Left kidney (tissue), 2 donors: ENCODE data around the gene WAS. TPM values are rescaled to one million over a fixed set of nuclear protein-coding genes. Genes with fewer than 3 reads are reported as not detected.
A peak's percentile ranks its signal among the peaks of the same experiment; 100 is the strongest.

ENCODE experiments used
- DNase-seq: peaks from one replicate; pipeline ENCODE4 v3.0.0-alpha.2; 2013
- polyA plus RNA-seq: library from polyadenylated mRNA; unstranded; fragments of 120-200 nt; gene quantifications from one replicate; pipeline ENCODE4 v1.2.1, GENCODE V29; 2013; ENCODE audit not compliant: insufficient read length

The WAS gene
- polyA plus RNA-seq, 1 donor, result 2.6 TPM

GRCh38 chrX:48711162-48711928 is 27.7 kb downstream of the WAS start:
- no peak for DNase-seq

GRCh38 chrX:48711929-48712505 is 28.4 kb downstream of the WAS start:
- DNase-seq, result no peak

DNA sequence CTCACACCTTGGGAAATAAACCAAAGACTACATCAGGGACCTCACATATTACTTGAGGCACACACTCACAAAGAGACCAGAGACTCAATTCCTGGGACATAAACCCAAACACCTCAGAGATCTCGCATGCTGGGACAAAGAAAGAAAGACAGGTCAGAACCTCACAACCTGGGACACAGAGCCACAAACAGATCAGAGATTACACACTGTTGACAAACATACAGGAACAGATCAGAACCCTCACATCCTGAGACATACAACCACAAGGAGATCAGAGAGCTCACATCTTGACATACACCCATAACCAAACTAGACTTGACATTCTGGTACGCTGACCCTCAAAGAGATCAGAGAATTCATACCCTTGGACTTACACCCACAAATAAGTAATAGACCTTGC is 30.2 kb downstream of the WAS start:
- no peak for DNase-seq

DNA sequence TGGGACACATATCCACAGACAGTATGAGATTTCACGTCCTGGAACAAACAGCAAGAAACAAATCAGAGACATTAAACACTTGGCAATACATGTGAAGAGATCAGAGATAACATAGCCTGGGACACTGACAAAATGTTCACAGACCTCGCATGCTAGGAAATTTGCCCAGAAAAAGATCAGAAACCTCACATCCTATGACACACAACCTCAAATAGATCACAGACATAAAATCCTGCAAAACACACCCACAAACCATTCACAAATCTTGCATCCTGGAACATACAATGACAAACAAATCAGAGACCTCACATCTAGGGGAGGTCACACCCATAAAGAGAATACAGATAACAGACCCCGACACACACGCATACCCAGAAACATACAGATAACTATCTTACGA is 31.0 kb downstream of the WAS start:
- no peak for DNase-seq

DNA sequence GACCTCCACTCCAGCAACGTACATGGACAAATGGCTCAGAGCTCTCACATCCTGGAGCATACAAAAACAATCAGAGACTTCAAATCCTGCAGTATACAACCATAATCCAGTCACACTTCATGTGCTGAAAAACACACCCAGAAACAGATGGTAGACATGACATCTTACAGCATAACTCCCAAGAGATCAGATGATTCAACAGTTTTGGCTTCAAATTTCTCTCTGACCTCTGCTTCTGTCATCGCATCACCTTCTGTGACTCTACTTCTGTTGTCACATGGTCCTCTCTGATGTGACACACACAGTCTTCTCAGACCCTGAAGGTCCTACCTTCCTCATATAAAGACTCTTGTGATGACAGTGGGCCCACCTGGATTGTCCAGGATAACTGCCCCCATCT is 31.5 kb downstream of the WAS start:
- DNase-seq, result no peak

DNA sequence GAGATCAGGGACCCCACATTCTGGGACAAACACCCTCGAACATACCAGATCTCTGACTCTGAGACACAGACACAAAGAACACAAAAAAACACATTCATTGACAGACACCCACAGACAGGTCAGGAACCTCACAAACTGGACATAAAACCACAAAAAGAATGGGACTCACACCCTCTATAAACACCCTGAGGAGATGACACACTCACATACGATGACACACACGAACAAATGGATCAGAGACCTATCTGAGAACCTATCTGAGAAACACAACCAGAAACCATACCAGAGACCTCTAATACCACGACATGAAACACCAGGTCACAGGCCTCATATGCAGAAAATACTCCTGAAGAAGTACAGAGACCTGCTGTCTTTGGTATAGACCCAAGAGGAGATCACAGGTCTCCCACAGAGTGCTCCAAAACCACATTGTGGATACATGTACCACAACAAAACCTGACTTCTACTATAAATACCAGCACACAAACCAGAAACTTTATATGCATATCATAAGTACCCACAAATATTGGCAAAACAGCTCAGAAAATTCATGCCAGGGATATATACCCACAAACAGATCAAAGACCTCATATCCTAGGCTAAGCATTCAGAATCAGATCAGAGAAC is 32.4 kb downstream of the WAS start:
- DNase-seq, result no peak

DNA sequence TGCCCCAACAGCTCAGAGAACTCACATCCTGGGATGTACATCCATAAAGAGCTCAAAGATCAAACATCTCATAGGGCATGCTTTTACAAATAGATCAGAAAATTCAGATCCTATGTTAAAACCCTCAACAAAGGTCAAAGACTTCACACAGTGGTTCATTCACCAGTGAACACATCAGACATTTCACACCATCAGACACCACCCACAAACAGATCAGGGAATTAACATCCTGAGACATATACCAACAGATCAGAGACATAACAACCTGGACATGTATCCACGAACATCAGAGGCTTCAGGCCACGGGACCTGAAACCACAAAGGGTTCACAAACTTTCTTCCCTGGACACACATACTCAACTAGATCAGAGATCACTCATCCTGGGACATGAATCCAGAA is 36.4 kb downstream of the WAS start:
- DNase-seq, result no peak

GRCh38 chrX:48720577-48721250 is 37.1 kb downstream of the WAS start:
- DNase-seq, result no peak

GRCh38 chrX:48721916-48722315 is 38.3 kb downstream of the WAS start:
- DNase-seq, result no peak

GRCh38 chrX:48726596-48726995 is 43.0 kb downstream of the WAS start:
- no peak for DNase-seq

DNA sequence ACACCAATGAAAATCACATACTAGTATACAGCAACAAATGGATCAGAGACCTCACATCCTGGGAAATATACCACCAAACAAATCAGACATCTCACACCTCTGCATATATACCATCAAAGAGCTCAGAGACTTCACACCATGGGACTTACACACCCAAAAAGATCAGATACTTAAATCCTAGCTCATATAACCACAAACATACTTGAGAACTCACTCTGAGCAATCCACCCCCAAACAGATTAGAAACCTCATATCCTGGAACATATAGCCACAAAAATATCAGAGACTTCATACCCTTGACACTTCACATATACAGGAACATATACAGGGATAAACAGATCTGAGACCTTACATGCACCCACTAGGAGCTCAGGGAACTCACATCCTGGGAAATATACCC is 45.1 kb downstream of the WAS start:
- no peak for DNase-seq

DNA sequence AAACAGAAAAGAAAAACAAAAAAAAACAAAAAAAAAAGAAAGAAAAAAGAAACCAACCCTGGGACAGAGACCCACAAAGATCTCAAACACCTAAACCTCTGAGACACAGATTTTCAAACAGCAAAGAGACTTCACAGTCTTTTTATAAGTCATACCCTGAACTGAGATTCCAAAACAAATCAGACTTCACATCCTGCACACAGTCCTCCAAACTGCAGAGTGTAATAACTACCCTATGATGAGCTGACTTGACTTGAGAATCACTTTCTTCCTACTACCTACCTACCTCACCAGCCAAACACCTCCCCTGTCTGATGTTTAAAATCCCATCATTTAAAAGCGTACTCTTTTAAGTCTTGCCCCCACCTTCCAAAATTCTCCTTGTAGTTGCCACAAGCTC is 52.7 kb downstream of the WAS start:
- DNase-seq, result no peak

GRCh38 chrX:48736878-48737212 is 53.2 kb downstream of the WAS start:
- DNase-seq, result no peak

DNA sequence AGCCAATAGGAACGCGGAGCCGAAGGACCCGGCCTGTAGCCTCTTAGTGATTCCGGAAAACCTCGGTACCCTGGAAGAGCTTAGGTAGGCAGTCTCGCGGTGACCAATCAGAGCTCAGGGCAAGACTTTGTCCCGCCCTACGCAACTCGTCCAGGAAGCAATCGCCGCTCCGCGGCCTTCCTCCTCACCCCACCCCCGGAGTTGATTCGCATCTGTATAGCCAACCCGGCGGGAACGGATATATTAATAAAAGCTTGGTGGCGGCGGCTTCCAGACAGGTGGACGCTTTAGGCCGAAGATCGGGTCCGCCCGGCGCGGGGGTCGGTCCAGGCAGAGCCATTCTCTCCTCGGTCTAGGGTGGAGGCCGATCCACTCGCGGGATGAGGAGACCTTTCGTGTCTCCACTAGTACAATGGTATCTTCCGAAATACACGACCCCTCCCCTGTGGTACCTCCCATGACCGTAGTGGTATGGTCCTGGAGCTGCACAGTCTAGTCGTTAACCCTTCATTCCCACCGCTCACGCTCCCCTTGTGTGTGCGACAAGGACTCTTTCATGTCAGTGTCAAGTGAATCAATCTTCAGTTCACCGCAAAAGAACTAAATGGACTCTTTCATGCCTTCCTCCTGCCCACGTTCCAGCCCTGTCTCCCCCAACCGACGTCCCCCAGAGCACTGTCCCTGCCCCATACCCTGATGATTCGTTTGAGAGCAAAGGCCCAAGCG is 53.8 kb downstream of the WAS start:
- peak; percentile 90 for DNase-seq

GRCh38 chrX:48737940-48738339 is 54.3 kb downstream of the WAS start:
- no peak for DNase-seq

Other genes with a start within 250 kb of the WAS start
- gene SLC38A5, start 213.5 kb upstream of the WAS start, polyA plus RNA-seq, result 5.2 TPM
- 40.4 TPM for gene FTSJ1, start 207.6 kb upstream of the WAS start, polyA plus RNA-seq
- gene PORCN, start 174.8 kb upstream of the WAS start, polyA plus RNA-seq, result 7.0 TPM
- gene EBP, start 162.0 kb upstream of the WAS start, polyA plus RNA-seq, result 75.4 TPM
- gene TBC1D25, start 144.1 kb upstream of the WAS start, polyA plus RNA-seq, result 10.7 TPM
- 419 TPM for gene RBM3, start 109.3 kb upstream of the WAS start, polyA plus RNA-seq
- gene WDR13, start 86.3 kb upstream of the WAS start, polyA plus RNA-seq, result 116 TPM
- gene SUV39H1, start 12.9 kb downstream of the WAS start, polyA plus RNA-seq, result 8.0 TPM
- 0.81 TPM for gene GLOD5, start 77.9 kb downstream of the WAS start, polyA plus RNA-seq
- 0.48 TPM for gene GATA1, start 102.8 kb downstream of the WAS start, polyA plus RNA-seq
- gene HDAC6, start 118.3 kb downstream of the WAS start, polyA plus RNA-seq, result 206 TPM
- not detected for gene ERAS, start 142.7 kb downstream of the WAS start, polyA plus RNA-seq
- gene PCSK1N, start 151.8 kb downstream of the WAS start, polyA plus RNA-seq, result 11.5 TPM
- gene TIMM17B, start 214.0 kb downstream of the WAS start, polyA plus RNA-seq, result 33.7 TPM
- gene PQBP1, start 214.1 kb downstream of the WAS start, polyA plus RNA-seq, result 75.5 TPM
- gene SLC35A2, start 227.8 kb downstream of the WAS start, polyA plus RNA-seq, result 27.2 TPM
- 6.6 TPM for gene PIM2, start 235.2 kb downstream of the WAS start, polyA plus RNA-seq